HFFc6 (cell line): Measurements from ENCODE around the gene SMIM7. TPM values are rescaled to one million over a fixed set of nuclear protein-coding genes. Genes with fewer than 3 reads are reported as not detected.

Source experiments
- DNase-seq: peaks from one replicate; pipeline ENCODE4 v3.0.0-alpha.2; 2018
- H3K27ac Mint-ChIP-seq: 2 replicates; pipeline ENCODE4 v1.8.0; 2020; ENCODE audit warnings: mild to moderate bottlenecking, mixed read lengths
- H3K27me3 Mint-ChIP-seq: 2 replicates; pipeline ENCODE4 v1.8.0; 2021; ENCODE audit warnings: mild to moderate bottlenecking, moderate library complexity, mixed read lengths; ENCODE audit not compliant: insufficient read depth
- H3K36me3 Mint-ChIP-seq: 2 replicates; pipeline ENCODE4 v1.8.0; 2021; ENCODE audit warnings: low read depth, mixed read lengths
- H3K4me1 Mint-ChIP-seq: 2 replicates; pipeline ENCODE4 v1.8.0; 2020; ENCODE audit warnings: low read depth, mixed read lengths
- H3K4me3 Mint-ChIP-seq: 2 replicates; pipeline ENCODE4 v1.8.0; 2020; ENCODE audit warnings: mild to moderate bottlenecking, moderate library complexity, mixed read lengths
- H3K9me3 Mint-ChIP-seq: 2 replicates; pipeline ENCODE4 v1.8.0; 2020; ENCODE audit warnings: mild to moderate bottlenecking, mixed read lengths
- CTCF ChIP-seq: fragments of 200-600 bp; sonication (generic); IDR thresholded peaks from 2 replicates; pipeline ENCODE4 v1.5.0; 2021; ENCODE audit warnings: antibody characterized with exemption, mild to moderate bottlenecking
- total RNA-seq, 6 experiments: library from RNA; stranded (reverse); fragmentation: NEBNext Ultra II Directional; extraction: Animal tissue kit (Norgen Biotek cat#: 25700); gene quantifications; 2 replicates in 1 of 6; 3 replicates in 5 of 6; pipeline ENCODE4 v1.2.3, GENCODE V29; 2021

The SMIM7 gene
- total RNA-seq, 6 experiments from 2014 or later: 66.2 to 74.6 (median 71.9) TPM

GRCh38 chr19:16668176-16668575, 8.2 kb upstream of the SMIM7 start:
- Mint-ChIP-seq H3K4me3 (no peak overlapping the region), H3K36me3 (no peaks in the 10 kb centered on the region), H3K4me1 (no peaks in the 10 kb centered on the region), H3K27ac (no peak overlapping the region), H3K27me3 (peaks cover 12% of the 10 kb centered on the region), H3K9me3 (no peaks in the 10 kb centered on the region)
- DNase-seq: no peak
- TF ChIP-seq CTCF: no peak

DNA sequence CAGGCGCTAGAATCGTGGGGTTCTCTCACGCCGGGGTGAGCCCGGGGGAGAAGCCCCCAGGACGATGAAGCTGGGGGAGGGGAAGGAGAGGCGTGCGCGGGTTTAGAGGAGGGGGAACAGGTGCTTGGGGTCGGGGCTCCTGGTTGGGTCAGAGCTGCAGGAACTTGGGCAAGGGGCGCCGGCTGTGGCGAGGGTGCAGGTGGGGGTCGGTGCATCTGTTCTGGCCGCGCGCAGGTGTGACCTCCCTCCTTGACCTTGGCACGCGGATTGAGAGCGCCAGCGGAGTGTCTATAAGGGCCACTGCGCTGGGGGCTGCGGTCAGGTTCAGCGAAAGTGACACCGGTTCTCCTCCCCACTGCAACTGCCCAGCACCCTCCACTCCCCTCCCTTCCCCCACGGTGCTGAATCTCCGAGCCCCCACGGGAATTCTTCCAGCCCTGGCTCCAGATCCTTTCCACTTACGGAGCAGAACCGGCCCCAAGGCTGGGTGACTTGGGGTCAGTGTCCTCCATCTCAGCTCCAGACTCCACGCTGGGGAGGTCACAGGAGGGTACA, 1.6 kb upstream of the SMIM7 start:
- no peak for TF ChIP-seq CTCF
- Mint-ChIP-seq H3K36me3 (peaks cover 14% of the 10 kb centered on the region), H3K9me3 (no peaks in the 10 kb centered on the region), H3K27ac (peak overlapping the region; percentile 18; the same call in 1 of the 2 replicates), H3K27me3 (peaks cover 14% of the 10 kb centered on the region), H3K4me1 (peaks cover 12% of the 10 kb centered on the region), H3K4me3 (peak overlapping the region; percentile 76)
- DNase-seq: no peak

GRCh38 chr19:16660763-16661479, 977 bp upstream of the SMIM7 start, which contains the start of gene TMEM38A:
Gene TMEM38A, plus strand, starts transcription at chr19:16661139. Its CDS starts 79 bp downstream, at chr19:16661218.
- peak within 1 kb of the TSS; percentile 99 for H3K27ac Mint-ChIP-seq

DNA sequence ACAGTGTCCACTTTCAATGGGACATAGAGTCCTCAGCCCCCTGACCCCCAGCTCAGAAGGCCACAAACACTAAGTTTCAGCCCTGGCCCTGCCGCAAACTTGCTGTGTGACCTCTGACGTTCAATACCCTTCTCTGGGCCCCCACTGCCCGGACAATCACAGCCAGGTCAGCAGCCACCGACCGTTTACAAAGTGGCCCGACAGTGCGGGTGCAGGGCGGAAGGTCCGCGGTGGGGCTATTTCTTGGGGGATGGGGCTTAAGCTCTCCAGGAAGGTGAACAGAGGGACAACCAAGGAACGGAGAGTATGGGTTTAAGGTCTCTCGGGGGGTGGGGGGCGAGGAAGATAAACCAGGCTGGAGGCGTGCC, 496 bp downstream of the SMIM7 start:
- peak overlapping the region; percentile 100 for H3K4me3 Mint-ChIP-seq
- no peak for TF ChIP-seq CTCF
- H3K36me3 Mint-ChIP-seq: peaks cover 18% of the 10 kb centered on the region
- no peaks in the 10 kb centered on the region for H3K9me3 Mint-ChIP-seq
- DNase-seq: no peak
- H3K27ac Mint-ChIP-seq: peak overlapping the region; percentile 99
- peaks cover 12% of the 10 kb centered on the region for H3K4me1 Mint-ChIP-seq
- peaks cover 9% of the 10 kb centered on the region for H3K27me3 Mint-ChIP-seq

More at GRCh38 chr19:16660763-16661479, 977 bp upstream of the SMIM7 start, which contains the start of gene TMEM38A:
- Mint-ChIP-seq H3K27me3 (peaks cover 14% of the 10 kb centered on the region), H3K9me3 (no peaks in the 10 kb centered on the region), H3K36me3 (peaks cover 14% of the 10 kb centered on the region), H3K4me3 (peak within 1 kb of the TSS; percentile 100), H3K4me1 (peaks cover 12% of the 10 kb centered on the region)
- no peak for DNase-seq
- no peak for TF ChIP-seq CTCF

GRCh38 chr19:16657384-16657783, 2.6 kb downstream of the SMIM7 start:
- H3K27ac Mint-ChIP-seq: no peak overlapping the region
- peaks cover 12% of the 10 kb centered on the region for H3K4me1 Mint-ChIP-seq
- H3K27me3 Mint-ChIP-seq: no peaks in the 10 kb centered on the region
- no peak overlapping the region for H3K4me3 Mint-ChIP-seq
- no peak for TF ChIP-seq CTCF
- DNase-seq: no peak
- peaks cover 33% of the 10 kb centered on the region for H3K36me3 Mint-ChIP-seq
- no peaks in the 10 kb centered on the region for H3K9me3 Mint-ChIP-seq
